ENCODE results near the gene PEMT.

The PEMT gene

GRCh38 chr17:17541640-17542001, 49.9 kb downstream of the PEMT start:
- no peaks in the 10 kb centered on the region for H3K9me3 Mint-ChIP-seq
- DNase-seq (ENCODE audit: low spot score in 2 of 2) (no peak), ATAC-seq (no peak)
- no peaks in the 10 kb centered on the region for H3K36me3 Mint-ChIP-seq
- H3K4me1 Mint-ChIP-seq = peaks cover 8% of the 10 kb centered on the region
- H3K4me3 Mint-ChIP-seq = no peak overlapping the region
- no peak overlapping the region for H3K27ac Mint-ChIP-seq

- Mint-ChIP-seq H3K4me3 (no peak overlapping the region), H3K4me1 (peaks cover 8% of the 10 kb centered on the region), H3K9me3 (no peaks in the 10 kb centered on the region), H3K27ac (no peak overlapping the region), H3K36me3 (no peaks in the 10 kb centered on the region)
- DNase-seq (ENCODE audit: low spot score in 2 of 2) (no peak), ATAC-seq (no peak)
Observed at GRCh38 chr17:17540935-17541639, 50.4 kb downstream of the PEMT start.

- peaks cover 8% of the 10 kb centered on the region for H3K4me1 Mint-ChIP-seq
- ATAC-seq (no peak), DNase-seq (ENCODE audit: low spot score in 2 of 2) (no peak)
- no peak overlapping the region for H3K4me3 Mint-ChIP-seq
- H3K9me3 Mint-ChIP-seq = no peaks in the 10 kb centered on the region
- no peaks in the 10 kb centered on the region for H3K36me3 Mint-ChIP-seq
- no peak overlapping the region for H3K27ac Mint-ChIP-seq
Observed at GRCh38 chr17:17540278-17540906, 51.1 kb downstream of the PEMT start.

- DNase-seq (ENCODE audit: low spot score in 2 of 2) = no peak
- no peak for ATAC-seq
- Mint-ChIP-seq H3K36me3 (no peaks in the 10 kb centered on the region), H3K9me3 (no peaks in the 10 kb centered on the region), H3K27ac (no peak overlapping the region), H3K4me1 (peaks cover 8% of the 10 kb centered on the region), H3K4me3 (no peak overlapping the region)
Observed at GRCh38 chr17:17539591-17539990, 51.9 kb downstream of the PEMT start.

GRCh38 chr17:17538417-17539391, 52.8 kb downstream of the PEMT start:
- no peaks in the 10 kb centered on the region for H3K36me3 Mint-ChIP-seq
- no peak overlapping the region for H3K4me3 Mint-ChIP-seq
- DNase-seq (ENCODE audit: low spot score in 2 of 2) = no peak
- no peaks in the 10 kb centered on the region for H3K9me3 Mint-ChIP-seq
- peaks cover 8% of the 10 kb centered on the region for H3K4me1 Mint-ChIP-seq
- ATAC-seq = no peak
- H3K27ac Mint-ChIP-seq = no peak overlapping the region

- ATAC-seq (no peak), DNase-seq (ENCODE audit: low spot score in 2 of 2) (no peak)
- Mint-ChIP-seq H3K4me1 (peaks cover 8% of the 10 kb centered on the region), H3K27ac (no peak overlapping the region), H3K9me3 (no peaks in the 10 kb centered on the region), H3K4me3 (no peak overlapping the region), H3K36me3 (no peaks in the 10 kb centered on the region)
Observed at GRCh38 chr17:17537311-17538099, 54.0 kb downstream of the PEMT start.

- Mint-ChIP-seq H3K9me3 (no peaks in the 10 kb centered on the region), H3K4me3 (no peak overlapping the region), H3K4me1 (peaks cover 8% of the 10 kb centered on the region), H3K27ac (no peak overlapping the region), H3K36me3 (no peaks in the 10 kb centered on the region)
- ATAC-seq (no peak), DNase-seq (ENCODE audit: low spot score in 2 of 2) (no peak)
Observed at GRCh38 chr17:17536702-17537101, 54.8 kb downstream of the PEMT start.

GRCh38 chr17:17535957-17536356, 55.6 kb downstream of the PEMT start:
- no peaks in the 10 kb centered on the region for H3K36me3 Mint-ChIP-seq
- H3K9me3 Mint-ChIP-seq = no peaks in the 10 kb centered on the region
- DNase-seq (ENCODE audit: low spot score in 2 of 2) = no peak
- H3K4me1 Mint-ChIP-seq = peaks cover 5% of the 10 kb centered on the region
- H3K27ac Mint-ChIP-seq = no peak overlapping the region
- ATAC-seq = peak; percentile 26
- H3K4me3 Mint-ChIP-seq = no peak overlapping the region

- DNase-seq (ENCODE audit: low spot score in 2 of 2) = no peak
- ATAC-seq = no peak
- Mint-ChIP-seq H3K27ac (no peak overlapping the region), H3K36me3 (no peaks in the 10 kb centered on the region), H3K4me3 (no peak overlapping the region), H3K4me1 (no peaks in the 10 kb centered on the region), H3K9me3 (no peaks in the 10 kb centered on the region)
Observed at GRCh38 chr17:17533901-17534441, 57.5 kb downstream of the PEMT start.

- Mint-ChIP-seq H3K4me3 (no peak overlapping the region), H3K27ac (no peak overlapping the region), H3K9me3 (no peaks in the 10 kb centered on the region), H3K36me3 (no peaks in the 10 kb centered on the region), H3K4me1 (no peaks in the 10 kb centered on the region)
- DNase-seq (ENCODE audit: low spot score in 2 of 2) (no peak), ATAC-seq (no peak)
Observed at GRCh38 chr17:17532991-17533390, 58.5 kb downstream of the PEMT start.

GRCh38 chr17:17531156-17531555, 60.4 kb downstream of the PEMT start:
- no peak overlapping the region for H3K27ac Mint-ChIP-seq
- no peaks in the 10 kb centered on the region for H3K36me3 Mint-ChIP-seq
- H3K4me1 Mint-ChIP-seq = no peaks in the 10 kb centered on the region
- DNase-seq (ENCODE audit: low spot score in 2 of 2) (no peak), ATAC-seq (no peak)
- no peak overlapping the region for H3K4me3 Mint-ChIP-seq
- no peaks in the 10 kb centered on the region for H3K9me3 Mint-ChIP-seq

GRCh38 chr17:17528696-17529652, 62.5 kb downstream of the PEMT start:
- DNase-seq (ENCODE audit: low spot score in 2 of 2) (no peak), ATAC-seq (no peak)
- Mint-ChIP-seq H3K9me3 (no peaks in the 10 kb centered on the region), H3K27ac (no peak overlapping the region), H3K4me3 (no peak overlapping the region), H3K36me3 (no peaks in the 10 kb centered on the region), H3K4me1 (no peaks in the 10 kb centered on the region)

GRCh38 chr17:17527956-17528500, 63.5 kb downstream of the PEMT start:
- Mint-ChIP-seq H3K36me3 (no peaks in the 10 kb centered on the region), H3K27ac (no peak overlapping the region)
- DNase-seq (ENCODE audit: low spot score in 2 of 2) = no peak

GRCh38 chr17:17527534-17527933, 64.0 kb downstream of the PEMT start:
- Mint-ChIP-seq H3K36me3 (no peaks in the 10 kb centered on the region), H3K4me1 (no peaks in the 10 kb centered on the region), H3K27ac (no peak overlapping the region), H3K9me3 (no peaks in the 10 kb centered on the region), H3K4me3 (no peak overlapping the region)
- DNase-seq (ENCODE audit: low spot score in 2 of 2) (no peak), ATAC-seq (no peak)

More at GRCh38 chr17:17527956-17528500, 63.5 kb downstream of the PEMT start:
- Mint-ChIP-seq H3K4me1 (no peaks in the 10 kb centered on the region), H3K9me3 (no peaks in the 10 kb centered on the region), H3K4me3 (no peak overlapping the region)
- ATAC-seq = no peak

Data from stimulated activated effector memory CD8-positive, alpha-beta T cell treated with anti-CD3 and anti-CD28 coated beads, Interleukin-12 subunit alpha, Interleukin-12 subunit beta, amount 100 ng/mL, for 72 hours (primary cell).